Measurements from ENCODE around the gene ANKS1B.

The ANKS1B gene

DNA sequence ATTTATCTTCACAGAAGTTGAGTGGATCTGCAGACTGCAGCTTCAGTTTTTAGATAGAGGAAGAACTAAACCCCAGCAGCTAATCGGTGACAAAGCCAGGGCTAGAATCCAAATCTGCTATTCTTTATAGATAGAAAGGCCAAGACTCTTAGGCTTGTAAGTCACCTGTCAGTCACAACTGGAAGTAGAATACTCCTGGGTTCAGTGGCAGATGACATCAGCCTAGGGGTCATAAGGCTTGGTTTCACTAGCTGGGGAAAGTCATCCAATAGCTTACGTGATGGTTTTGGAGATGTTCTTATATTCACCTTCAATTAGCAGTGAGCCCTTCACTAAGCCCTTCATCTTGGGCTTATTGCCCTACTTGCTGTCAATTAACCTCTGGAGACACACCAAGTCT is 1246.2 kb downstream of the ANKS1B start:
- ATAC-seq = no peak
- TF ChIP-seq GLIS3 (CRISPR knock-in tag; IDR thresholded peaks at IDR 0.05) (no peak), ZFP30 (CRISPR knock-in tag; IDR thresholded peaks at IDR 0.05) (no peak), ZNF8 (CRISPR knock-in tag; IDR thresholded peaks at IDR 0.05) (no peak), RARB (CRISPR knock-in tag; IDR thresholded peaks at IDR 0.05) (no peak), ZNF70 (CRISPR knock-in tag; IDR thresholded peaks at IDR 0.05) (no peak), TOX (CRISPR knock-in tag; IDR thresholded peaks at IDR 0.05; ENCODE audit: borderline replicate concordance) (no peak), ISL1 (CRISPR knock-in tag; IDR thresholded peaks at IDR 0.05) (no peak), BACH2 (CRISPR knock-in tag; IDR thresholded peaks at IDR 0.05; ENCODE audit: borderline replicate concordance) (no peak)
- TF ChIP-seq, protein P1, sequence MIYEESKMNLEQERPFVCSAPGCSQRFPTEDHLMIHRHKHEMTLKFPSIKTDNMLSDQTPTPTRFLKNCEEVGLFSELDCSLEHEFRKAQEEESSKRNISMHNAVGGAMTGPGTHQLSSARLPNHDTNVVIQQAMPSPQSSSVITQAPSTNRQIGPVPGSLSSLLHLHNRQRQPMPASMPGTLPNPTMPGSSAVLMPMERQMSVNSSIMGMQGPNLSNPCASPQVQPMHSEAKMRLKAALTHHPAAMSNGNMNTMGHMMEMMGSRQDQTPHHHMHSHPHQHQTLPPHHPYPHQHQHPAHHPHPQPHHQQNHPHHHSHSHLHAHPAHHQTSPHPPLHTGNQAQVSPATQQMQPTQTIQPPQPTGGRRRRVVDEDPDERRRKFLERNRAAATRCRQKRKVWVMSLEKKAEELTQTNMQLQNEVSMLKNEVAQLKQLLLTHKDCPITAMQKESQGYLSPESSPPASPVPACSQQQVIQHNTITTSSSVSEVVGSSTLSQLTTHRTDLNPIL (CRISPR knock-in tag; IDR thresholded peaks at IDR 0.05; ENCODE audit: low read depth) = no peak
- TF ChIP-seq, protein P2, sequence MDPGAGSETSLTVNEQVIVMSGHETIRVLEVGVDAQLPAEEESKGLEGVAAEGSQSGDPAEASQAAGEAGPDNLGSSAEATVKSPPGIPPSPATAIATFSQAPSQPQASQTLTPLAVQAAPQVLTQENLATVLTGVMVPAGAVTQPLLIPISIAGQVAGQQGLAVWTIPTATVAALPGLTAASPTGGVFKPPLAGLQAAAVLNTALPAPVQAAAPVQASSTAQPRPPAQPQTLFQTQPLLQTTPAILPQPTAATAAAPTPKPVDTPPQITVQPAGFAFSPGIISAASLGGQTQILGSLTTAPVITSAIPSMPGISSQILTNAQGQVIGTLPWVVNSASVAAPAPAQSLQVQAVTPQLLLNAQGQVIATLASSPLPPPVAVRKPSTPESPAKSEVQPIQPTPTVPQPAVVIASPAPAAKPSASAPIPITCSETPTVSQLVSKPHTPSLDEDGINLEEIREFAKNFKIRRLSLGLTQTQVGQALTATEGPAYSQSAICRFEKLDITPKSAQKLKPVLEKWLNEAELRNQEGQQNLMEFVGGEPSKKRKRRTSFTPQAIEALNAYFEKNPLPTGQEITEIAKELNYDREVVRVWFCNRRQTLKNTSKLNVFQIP (CRISPR knock-in tag; IDR thresholded peaks at IDR 0.05; ENCODE audit: borderline replicate concordance, low read depth) = no peak
- TF ChIP-seq, protein P3, sequence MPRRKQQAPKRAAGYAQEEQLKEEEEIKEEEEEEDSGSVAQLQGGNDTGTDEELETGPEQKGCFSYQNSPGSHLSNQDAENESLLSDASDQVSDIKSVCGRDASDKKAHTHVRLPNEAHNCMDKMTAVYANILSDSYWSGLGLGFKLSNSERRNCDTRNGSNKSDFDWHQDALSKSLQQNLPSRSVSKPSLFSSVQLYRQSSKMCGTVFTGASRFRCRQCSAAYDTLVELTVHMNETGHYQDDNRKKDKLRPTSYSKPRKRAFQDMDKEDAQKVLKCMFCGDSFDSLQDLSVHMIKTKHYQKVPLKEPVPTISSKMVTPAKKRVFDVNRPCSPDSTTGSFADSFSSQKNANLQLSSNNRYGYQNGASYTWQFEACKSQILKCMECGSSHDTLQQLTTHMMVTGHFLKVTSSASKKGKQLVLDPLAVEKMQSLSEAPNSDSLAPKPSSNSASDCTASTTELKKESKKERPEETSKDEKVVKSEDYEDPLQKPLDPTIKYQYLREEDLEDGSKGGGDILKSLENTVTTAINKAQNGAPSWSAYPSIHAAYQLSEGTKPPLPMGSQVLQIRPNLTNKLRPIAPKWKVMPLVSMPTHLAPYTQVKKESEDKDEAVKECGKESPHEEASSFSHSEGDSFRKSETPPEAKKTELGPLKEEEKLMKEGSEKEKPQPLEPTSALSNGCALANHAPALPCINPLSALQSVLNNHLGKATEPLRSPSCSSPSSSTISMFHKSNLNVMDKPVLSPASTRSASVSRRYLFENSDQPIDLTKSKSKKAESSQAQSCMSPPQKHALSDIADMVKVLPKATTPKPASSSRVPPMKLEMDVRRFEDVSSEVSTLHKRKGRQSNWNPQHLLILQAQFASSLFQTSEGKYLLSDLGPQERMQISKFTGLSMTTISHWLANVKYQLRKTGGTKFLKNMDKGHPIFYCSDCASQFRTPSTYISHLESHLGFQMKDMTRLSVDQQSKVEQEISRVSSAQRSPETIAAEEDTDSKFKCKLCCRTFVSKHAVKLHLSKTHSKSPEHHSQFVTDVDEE (CRISPR knock-in tag; IDR thresholded peaks at IDR 0.05) = no peak

DNA sequence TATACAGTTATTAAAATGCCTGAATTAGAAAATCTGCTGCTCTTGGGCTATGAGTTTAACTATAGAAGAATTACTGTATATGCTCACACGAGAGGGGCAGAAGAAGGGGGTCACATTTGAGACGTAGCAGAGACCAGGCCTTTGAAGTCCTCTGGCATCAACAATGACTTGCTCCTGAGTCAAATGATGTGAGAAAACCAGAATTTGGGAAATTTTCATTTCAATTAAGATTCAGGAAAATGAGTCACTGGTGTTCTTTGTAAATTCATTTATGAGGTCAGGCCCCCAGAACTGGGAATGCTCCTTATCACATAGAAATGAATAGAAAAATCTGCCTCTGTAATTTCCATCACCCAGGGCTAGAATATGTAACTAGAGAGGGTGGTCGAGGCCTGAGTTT is 1246.7 kb downstream of the ANKS1B start:
- TF ChIP-seq GLIS3 (CRISPR knock-in tag; IDR thresholded peaks at IDR 0.05) = no peak
- TF ChIP-seq, protein P3 (CRISPR knock-in tag; IDR thresholded peaks at IDR 0.05) = no peak
- TF ChIP-seq ZC3H10 (CRISPR knock-in tag; IDR thresholded peaks at IDR 0.05) = no peak
- no peak for TF ChIP-seq ISL1 (CRISPR knock-in tag; IDR thresholded peaks at IDR 0.05)
- no peak for TF ChIP-seq OSR1 (CRISPR knock-in tag; IDR thresholded peaks at IDR 0.05)
- TF ChIP-seq ZFP30 (CRISPR knock-in tag; IDR thresholded peaks at IDR 0.05) = no peak
- TF ChIP-seq ZNF565 (CRISPR knock-in tag; conservative IDR thresholded peaks at IDR 0.05; ENCODE audit: low read depth) = no peak
- no peak for TF ChIP-seq PPARA (CRISPR knock-in tag; IDR thresholded peaks at IDR 0.05; ENCODE audit: borderline replicate concordance)
- TF ChIP-seq, protein P2 (CRISPR knock-in tag; IDR thresholded peaks at IDR 0.05; ENCODE audit: borderline replicate concordance, low read depth) = no peak
- TF ChIP-seq, protein P1 (CRISPR knock-in tag; IDR thresholded peaks at IDR 0.05; ENCODE audit: low read depth) = no peak
- no peak for TF ChIP-seq ESRRG (CRISPR knock-in tag; IDR thresholded peaks at IDR 0.05)
- no peak for TF ChIP-seq TCF4 (CRISPR knock-in tag; IDR thresholded peaks at IDR 0.05; ENCODE audit: borderline replicate concordance)
- TF ChIP-seq SNAI2 (CRISPR knock-in tag; IDR thresholded peaks at IDR 0.05) = no peak
- TF ChIP-seq ZFP3 (CRISPR knock-in tag; IDR thresholded peaks at IDR 0.05) = no peak
- no peak for TF ChIP-seq CSDC2 (CRISPR knock-in tag; IDR thresholded peaks at IDR 0.05)
- ATAC-seq = no peak
